Measurements from ENCODE around the gene COG1. TPM values are rescaled to one million over a fixed set of nuclear protein-coding genes. Genes with fewer than 3 reads are reported as not detected.

COG1 gene
- polyA plus RNA-seq, 3 donors, result 48.3 to 50.4 (median 48.5) TPM

Other genes starting within 250 kb of the COG1 start
- gene SLC39A11, start 100.4 kb upstream of the COG1 start, polyA plus RNA-seq (ENCODE audit: insufficient read length in 3 of 3), result 10 to 100 TPM; 27.0 to 30.4 (median 27.4) TPM
- 1 to 10 TPM; 1.7 to 2.5 (median 2.1) TPM for gene SSTR2, start 28.0 kb upstream of the COG1 start, polyA plus RNA-seq (ENCODE audit: insufficient read length in 3 of 3)
- not detected for gene CPSF4L, start 68.8 kb downstream of the COG1 start, polyA plus RNA-seq (ENCODE audit: insufficient read length in 3 of 3)
- 10 to 100 TPM; 41.5 to 45.8 (median 42.4) TPM for gene CDC42EP4, start 118.9 kb downstream of the COG1 start, polyA plus RNA-seq (ENCODE audit: insufficient read length in 3 of 3)

Measured in right renal cortex interstitium (tissue), 3 donors.